Measurements from ENCODE around the gene ALKBH3. TPM values are rescaled to one million over a fixed set of nuclear protein-coding genes. Genes with fewer than 3 reads are reported as not detected.

Gene ALKBH3
- total RNA-seq, 1 experiment from 2014 or later: 13.3 TPM

- peaks cover 2% of the 10 kb centered on the region; the same call in 1 of the 2 replicates for H3K36me3 Mint-ChIP-seq
- no peak for TF ChIP-seq CTCF (IDR thresholded peaks at IDR 0.05)
- peak; percentile 98 for TF ChIP-seq GABPB1 (CRISPR knock-in tag; IDR thresholded peaks at IDR 0.05)
- no peaks in the 10 kb centered on the region for H3K9me3 Mint-ChIP-seq
- no peak overlapping the region for H3K4me3 Mint-ChIP-seq
- CTCF ChIA-PET: interaction anchor here (0.7 to 4.2 kb wide), 2 partner anchors 21 to 26 kb away, joined by 6 to 20 read pairs; partner anchors contain the start of gene C11orf96
- DNase-seq (ENCODE audit: low spot score): no peak
- peak overlapping the region; percentile 63; the same call in 1 of the 2 replicates for H3K27ac Mint-ChIP-seq
- POLR2A ChIA-PET: no interaction called here
- no peaks in the 10 kb centered on the region for H3K27me3 Mint-ChIP-seq (ENCODE audit: low read depth)
- peaks cover 8% of the 10 kb centered on the region for H3K4me1 Mint-ChIP-seq
- no peak for ATAC-seq
Observed at GRCh38 chr11:43920598-43921419, 40.2 kb downstream of the ALKBH3 start.

- H3K4me1 Mint-ChIP-seq: peaks cover 13% of the 10 kb centered on the region
- no peak overlapping the region; the same call in 1 of the 2 replicates for H3K27ac Mint-ChIP-seq
- H3K4me3 Mint-ChIP-seq: no peak overlapping the region
- TF ChIP-seq IRF2 (CRISPR knock-in tag; IDR thresholded peaks at IDR 0.05; ENCODE audit: borderline replicate concordance, low read depth) (no peak), ZBTB21 (CRISPR knock-in tag; IDR thresholded peaks at IDR 0.05; ENCODE audit: borderline replicate concordance) (no peak), GTF2I (CRISPR knock-in tag; conservative IDR thresholded peaks at IDR 0.05) (no peak), AR (CRISPR knock-in tag; IDR thresholded peaks at IDR 0.05) (no peak), USF2 (CRISPR knock-in tag; IDR thresholded peaks at IDR 0.05) (no peak), NFE2L1 (CRISPR knock-in tag; IDR thresholded peaks at IDR 0.05) (no peak), SOX15 (CRISPR knock-in tag; IDR thresholded peaks at IDR 0.05) (no peak), NR1H2 (CRISPR knock-in tag; IDR thresholded peaks at IDR 0.05) (no peak), KAT7 (CRISPR knock-in tag; IDR thresholded peaks at IDR 0.05; ENCODE audit: borderline replicate concordance) (no peak), RELA (CRISPR knock-in tag; IDR thresholded peaks at IDR 0.05; ENCODE audit: borderline replicate concordance) (no peak), ZBTB43 (CRISPR knock-in tag; IDR thresholded peaks at IDR 0.05) (no peak), ARID4B (CRISPR knock-in tag; IDR thresholded peaks at IDR 0.05; ENCODE audit: borderline replicate concordance) (no peak), FOXP1 (CRISPR knock-in tag; IDR thresholded peaks at IDR 0.05; ENCODE audit: borderline replicate concordance) (no peak), ZNF232 (CRISPR knock-in tag; IDR thresholded peaks at IDR 0.05) (no peak), ESRRA (CRISPR knock-in tag; IDR thresholded peaks at IDR 0.05; ENCODE audit: borderline replicate concordance) (no peak), MXD4 (CRISPR knock-in tag; IDR thresholded peaks at IDR 0.05; ENCODE audit: borderline replicate concordance) (no peak), TEAD4 (CRISPR knock-in tag; IDR thresholded peaks at IDR 0.05) (no peak), ZNF219 (CRISPR knock-in tag; IDR thresholded peaks at IDR 0.05; ENCODE audit: borderline replicate concordance) (no peak)
Observed at GRCh38 chr11:43921561-43922294, 41.1 kb downstream of the ALKBH3 start.

More at GRCh38 chr11:43921561-43922294, 41.1 kb downstream of the ALKBH3 start:
- POLR2A ChIA-PET: no interaction called here
- CTCF ChIA-PET: interaction anchor here (0.7 to 4.2 kb wide), 3 partner anchors 10 to 172 kb away, joined by 3 to 20 read pairs (median 3); partner anchors contain the start of gene C11orf96
- no peak for DNase-seq (ENCODE audit: low spot score)
- Mint-ChIP-seq H3K36me3 (peaks cover 2% of the 10 kb centered on the region; the same call in 1 of the 2 replicates), H3K27me3 (ENCODE audit: low read depth) (no peaks in the 10 kb centered on the region), H3K9me3 (no peaks in the 10 kb centered on the region)
- ATAC-seq: no peak

All from WTC11 (cell line).